ENCODE measurements around the gene TECPR2. TPM values are rescaled to one million over a fixed set of nuclear protein-coding genes. Genes with fewer than 3 reads are reported as not detected.

The TECPR2 gene
- total RNA-seq, 1 donor from 2014 or later: 12.0 TPM

DNA sequence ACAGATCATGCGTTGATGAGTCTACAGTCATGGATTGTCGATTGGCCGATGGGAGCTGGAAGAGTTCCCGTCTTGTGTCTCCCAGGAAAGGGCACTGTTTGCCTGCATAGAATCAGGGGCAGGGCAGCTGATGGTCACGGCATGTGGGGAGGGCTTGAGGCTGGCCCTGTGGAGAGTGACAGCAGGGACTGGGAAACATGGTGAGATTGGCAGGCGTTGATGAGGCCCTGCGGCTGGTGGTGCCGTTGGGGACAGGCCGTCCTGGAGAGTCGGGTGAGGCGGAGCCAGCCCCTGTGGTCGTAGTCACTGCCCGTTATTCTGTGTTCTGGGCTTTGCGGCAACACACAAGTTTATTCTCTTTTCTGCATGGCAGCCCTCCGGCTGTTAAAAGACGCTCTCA, 52.9 kb downstream of the TECPR2 start:
- no peak for DNase-seq (ENCODE audit: extremely low spot score in 2 of 2)
- Histone ChIP-seq H3K4me3 (no peak overlapping the region), H3K27me3 (no peaks in the 10 kb centered on the region), H3K27ac (no peak overlapping the region), H3K4me1 (no peaks in the 10 kb centered on the region), H3K9me3 (no peaks in the 10 kb centered on the region), H3K36me3 (peaks cover 0 to 11% of the 10 kb centered on the region in 2 donors)
- TF ChIP-seq, protein P1, sequence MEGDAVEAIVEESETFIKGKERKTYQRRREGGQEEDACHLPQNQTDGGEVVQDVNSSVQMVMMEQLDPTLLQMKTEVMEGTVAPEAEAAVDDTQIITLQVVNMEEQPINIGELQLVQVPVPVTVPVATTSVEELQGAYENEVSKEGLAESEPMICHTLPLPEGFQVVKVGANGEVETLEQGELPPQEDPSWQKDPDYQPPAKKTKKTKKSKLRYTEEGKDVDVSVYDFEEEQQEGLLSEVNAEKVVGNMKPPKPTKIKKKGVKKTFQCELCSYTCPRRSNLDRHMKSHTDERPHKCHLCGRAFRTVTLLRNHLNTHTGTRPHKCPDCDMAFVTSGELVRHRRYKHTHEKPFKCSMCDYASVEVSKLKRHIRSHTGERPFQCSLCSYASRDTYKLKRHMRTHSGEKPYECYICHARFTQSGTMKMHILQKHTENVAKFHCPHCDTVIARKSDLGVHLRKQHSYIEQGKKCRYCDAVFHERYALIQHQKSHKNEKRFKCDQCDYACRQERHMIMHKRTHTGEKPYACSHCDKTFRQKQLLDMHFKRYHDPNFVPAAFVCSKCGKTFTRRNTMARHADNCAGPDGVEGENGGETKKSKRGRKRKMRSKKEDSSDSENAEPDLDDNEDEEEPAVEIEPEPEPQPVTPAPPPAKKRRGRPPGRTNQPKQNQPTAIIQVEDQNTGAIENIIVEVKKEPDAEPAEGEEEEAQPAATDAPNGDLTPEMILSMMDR (IDR thresholded peaks at IDR 0.05): no peak
- TF ChIP-seq POLR2AphosphoS5 (IDR thresholded peaks at IDR 0.05; ENCODE audit: insufficient read depth in 1 of 2, low read depth in 1 of 2): no peak
- TF ChIP-seq POLR2A (IDR thresholded peaks at IDR 0.05): no peak
- intact Hi-C loops (cut with DNase I): no loop called here

DNA sequence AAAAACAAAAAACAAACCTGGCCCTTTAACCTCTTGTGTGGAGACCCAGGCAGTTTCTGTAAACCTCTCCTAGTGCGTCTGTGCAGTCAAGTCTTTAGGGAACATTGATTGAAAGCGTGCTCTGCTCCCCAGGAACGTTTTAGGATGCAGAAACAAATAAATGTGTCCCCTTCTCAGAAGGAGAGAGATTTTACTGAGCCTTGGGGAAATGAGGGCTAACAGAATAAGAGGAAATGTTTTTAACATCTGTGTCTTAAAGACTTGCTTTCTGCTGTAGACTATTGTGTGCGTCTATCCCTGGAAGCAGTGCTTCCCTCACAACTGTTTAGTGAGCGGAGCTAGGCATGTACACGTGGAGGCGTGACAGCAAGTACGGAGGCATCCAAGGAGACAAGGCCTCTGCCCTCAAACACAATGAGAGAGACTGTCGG, 54.3 kb downstream of the TECPR2 start:
- no peaks in the 10 kb centered on the region for H3K9me3 ChIP-seq
- no peak overlapping the region for H3K27ac ChIP-seq
- TF ChIP-seq, protein P1 (IDR thresholded peaks at IDR 0.05): no peak
- no peak for TF ChIP-seq POLR2AphosphoS5 (IDR thresholded peaks at IDR 0.05; ENCODE audit: insufficient read depth in 1 of 2, low read depth in 1 of 2)
- no peak for TF ChIP-seq POLR2A (IDR thresholded peaks at IDR 0.05)
- no peak for DNase-seq (ENCODE audit: extremely low spot score in 2 of 2)
- no peak overlapping the region for H3K4me3 ChIP-seq
- H3K4me1 ChIP-seq: no peaks in the 10 kb centered on the region
- peaks cover 0 to 11% of the 10 kb centered on the region in 2 donors for H3K36me3 ChIP-seq
- H3K27me3 ChIP-seq: no peaks in the 10 kb centered on the region
- intact Hi-C loops (cut with DNase I): no loop called here

DNA sequence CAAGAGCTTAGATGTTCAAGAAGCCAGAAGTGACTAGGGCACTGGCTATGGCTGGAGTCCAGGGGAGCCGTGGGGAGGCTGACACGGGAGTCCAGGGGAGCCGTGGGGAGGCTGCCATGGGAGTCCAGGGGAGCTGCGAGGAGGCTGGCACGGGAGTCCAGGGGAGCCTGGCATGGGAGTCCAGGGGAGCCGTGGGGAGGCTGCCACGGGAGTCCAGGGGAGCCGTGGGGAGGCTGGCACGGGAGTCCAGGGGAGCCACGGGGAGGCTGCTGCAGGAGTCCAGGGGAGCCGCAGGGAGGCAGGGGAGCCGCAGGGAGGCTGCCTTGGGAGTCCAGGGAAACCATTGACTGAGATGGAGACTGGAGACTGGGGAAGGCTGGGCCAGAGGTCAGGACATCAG, 54.9 kb downstream of the TECPR2 start:
- Histone ChIP-seq H3K4me3 (no peak overlapping the region), H3K36me3 (peaks cover 0 to 11% of the 10 kb centered on the region in 2 donors), H3K9me3 (no peaks in the 10 kb centered on the region), H3K27ac (no peak overlapping the region), H3K27me3 (no peaks in the 10 kb centered on the region), H3K4me1 (no peaks in the 10 kb centered on the region)
- intact Hi-C loops (cut with DNase I): no loop called here
- TF ChIP-seq, protein P1 (IDR thresholded peaks at IDR 0.05): no peak
- TF ChIP-seq POLR2AphosphoS5 (IDR thresholded peaks at IDR 0.05; ENCODE audit: insufficient read depth in 1 of 2, low read depth in 1 of 2): no peak
- no peak for TF ChIP-seq POLR2A (IDR thresholded peaks at IDR 0.05)
- DNase-seq (ENCODE audit: extremely low spot score in 2 of 2): no peak

DNA sequence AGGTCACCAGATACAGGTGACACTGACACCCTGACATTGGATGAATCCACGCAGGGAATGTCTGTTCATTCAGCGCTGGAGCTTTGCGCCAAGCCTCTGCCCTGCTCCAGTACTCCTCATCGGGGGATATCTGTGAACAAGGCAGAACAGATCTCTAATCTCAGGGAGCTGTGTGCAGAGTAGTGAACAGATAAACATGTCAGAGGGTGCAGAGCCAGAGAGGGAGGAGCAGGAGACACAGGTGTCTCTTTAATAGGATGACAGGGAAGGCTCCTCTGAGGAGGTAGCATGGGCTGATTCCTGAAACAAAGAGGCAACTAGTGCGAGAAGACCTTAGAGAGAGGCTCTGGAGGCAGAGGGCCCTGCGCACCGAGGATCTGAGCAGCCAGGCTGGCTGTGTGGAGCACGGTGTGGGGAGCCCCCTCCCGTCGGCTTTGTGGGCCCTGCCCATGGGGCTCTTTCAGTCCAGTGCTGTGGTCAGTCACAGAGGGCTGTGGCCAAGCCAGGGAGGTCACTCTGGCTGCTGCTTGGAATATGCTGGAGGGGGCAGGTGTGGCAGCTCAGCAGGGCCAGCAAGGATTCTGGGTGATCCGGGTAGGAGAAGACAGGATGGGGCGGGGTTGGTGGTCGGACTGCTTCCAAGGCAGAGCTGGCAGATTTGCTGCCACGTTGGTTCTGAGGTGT, 55.6 kb downstream of the TECPR2 start:
- TF ChIP-seq, protein P1 (IDR thresholded peaks at IDR 0.05): no peak
- TF ChIP-seq POLR2A (IDR thresholded peaks at IDR 0.05) (no peak), POLR2AphosphoS5 (IDR thresholded peaks at IDR 0.05; ENCODE audit: insufficient read depth in 1 of 2, low read depth in 1 of 2) (no peak)
- Histone ChIP-seq H3K4me1 (no peaks in the 10 kb centered on the region), H3K9me3 (no peaks in the 10 kb centered on the region), H3K27ac (no peak overlapping the region), H3K36me3 (peaks cover 0 to 11% of the 10 kb centered on the region in 2 donors), H3K27me3 (no peaks in the 10 kb centered on the region), H3K4me3 (no peak overlapping the region)
- intact Hi-C loops (cut with DNase I): no loop called here
- no peak for DNase-seq (ENCODE audit: extremely low spot score in 2 of 2)

DNA sequence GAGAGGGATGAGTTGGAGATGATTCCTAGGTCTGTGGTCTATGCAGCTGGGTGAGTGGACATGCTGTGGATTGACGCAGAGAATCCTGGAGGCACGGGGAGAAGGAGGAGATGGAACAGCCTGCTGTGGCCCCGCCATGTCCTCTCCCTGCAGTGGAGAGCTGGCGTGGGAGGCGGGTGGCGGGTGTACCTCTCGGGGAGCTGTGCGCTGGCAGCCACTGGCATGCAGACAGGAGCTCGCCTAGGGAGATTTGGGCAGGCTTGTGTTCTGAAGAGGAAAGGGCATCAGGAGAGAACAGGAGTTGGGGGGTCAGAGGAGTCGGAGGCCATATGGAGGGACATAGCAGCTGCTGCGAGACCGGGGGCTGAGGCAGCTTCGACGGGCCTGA, 56.1 kb downstream of the TECPR2 start:
- intact Hi-C loops (cut with DNase I): no loop called here
- TF ChIP-seq POLR2AphosphoS5 (IDR thresholded peaks at IDR 0.05; ENCODE audit: insufficient read depth in 1 of 2, low read depth in 1 of 2) (no peak), POLR2A (IDR thresholded peaks at IDR 0.05) (no peak)
- TF ChIP-seq, protein P1 (IDR thresholded peaks at IDR 0.05): no peak
- no peak overlapping the region for H3K4me3 ChIP-seq
- no peaks in the 10 kb centered on the region for H3K9me3 ChIP-seq
- no peaks in the 10 kb centered on the region for H3K4me1 ChIP-seq
- no peaks in the 10 kb centered on the region for H3K27me3 ChIP-seq
- no peak overlapping the region for H3K27ac ChIP-seq
- peaks cover 0 to 11% of the 10 kb centered on the region in 2 donors for H3K36me3 ChIP-seq
- no peak for DNase-seq (ENCODE audit: extremely low spot score in 2 of 2)
